ENCODE data around the gene DGKZ.

Gene DGKZ

GRCh38 chr11:46380340-46381047, 33.2 kb downstream of the DGKZ start:
- DNase-seq (ENCODE audit: low read depth in 2 of 3, low spot score in 2 of 3): peak in 2 of 3 experiments; percentile 41 to 50

GRCh38 chr11:46381048-46381818, 34.0 kb downstream of the DGKZ start, which contains the start of gene MDK:
Gene MDK (plus strand): TSS chr11:46381669. CDS start chr11:46382058, 389 bp downstream.
- no peak for DNase-seq (ENCODE audit: low read depth in 2 of 3, low spot score in 2 of 3)

GRCh38 chr11:46381819-46382645, 34.8 kb downstream of the DGKZ start:
- no peak for DNase-seq (ENCODE audit: low read depth in 2 of 3, low spot score in 2 of 3)

GRCh38 chr11:46382646-46383403, 35.6 kb downstream of the DGKZ start:
- no peak for DNase-seq (ENCODE audit: low read depth in 2 of 3, low spot score in 2 of 3)

GRCh38 chr11:46383404-46383758, 36.1 kb downstream of the DGKZ start:
- DNase-seq (ENCODE audit: low read depth in 2 of 3, low spot score in 2 of 3): no peak

GRCh38 chr11:46383974-46384701, 36.9 kb downstream of the DGKZ start:
- DNase-seq (ENCODE audit: low read depth in 2 of 3, low spot score in 2 of 3): no peak

GRCh38 chr11:46385169-46386004, 38.1 kb downstream of the DGKZ start:
- DNase-seq (ENCODE audit: low read depth in 2 of 3, low spot score in 2 of 3): no peak

- DNase-seq (ENCODE audit: low read depth in 2 of 3, low spot score in 2 of 3): no peak
Observed at GRCh38 chr11:46386005-46386578, 38.8 kb downstream of the DGKZ start.

- DNase-seq (ENCODE audit: low read depth in 2 of 3, low spot score in 2 of 3): no peak
Observed at GRCh38 chr11:46386674-46387073, 39.4 kb downstream of the DGKZ start.

- DNase-seq (ENCODE audit: low read depth in 2 of 3, low spot score in 2 of 3): no peak
Observed at GRCh38 chr11:46387456-46387855, 40.2 kb downstream of the DGKZ start.

- DNase-seq (ENCODE audit: low read depth in 2 of 3, low spot score in 2 of 3): no peak
Observed at GRCh38 chr11:46387919-46388618, 40.8 kb downstream of the DGKZ start.

GRCh38 chr11:46388619-46389449, 41.6 kb downstream of the DGKZ start:
- DNase-seq (ENCODE audit: low read depth in 2 of 3, low spot score in 2 of 3): no peak

GRCh38 chr11:46389450-46390330, 42.4 kb downstream of the DGKZ start:
- DNase-seq (ENCODE audit: low read depth in 2 of 3, low spot score in 2 of 3): peak in 2 of 3 experiments; percentile 45 to 47

- DNase-seq (ENCODE audit: low read depth in 2 of 3, low spot score in 2 of 3): no peak
Observed at GRCh38 chr11:46390331-46391171, 43.3 kb downstream of the DGKZ start.

GRCh38 chr11:46391186-46391577, 43.9 kb downstream of the DGKZ start:
- no peak for DNase-seq (ENCODE audit: low read depth in 2 of 3, low spot score in 2 of 3)

All from activated CD8-positive, alpha-beta memory T cell treated with anti-CD3 and anti-CD28 coated beads for 48 hours (primary cell).